ENCODE measurements around the gene MS4A15. TPM values are rescaled to one million over a fixed set of nuclear protein-coding genes. Genes with fewer than 3 reads are reported as not detected.
A peak's percentile ranks its signal among the peaks of the same experiment; 100 is the strongest.

MS4A15 gene
- total and polyA plus RNA-seq, 5 donors from 2014 or later, result not detected

DNA sequence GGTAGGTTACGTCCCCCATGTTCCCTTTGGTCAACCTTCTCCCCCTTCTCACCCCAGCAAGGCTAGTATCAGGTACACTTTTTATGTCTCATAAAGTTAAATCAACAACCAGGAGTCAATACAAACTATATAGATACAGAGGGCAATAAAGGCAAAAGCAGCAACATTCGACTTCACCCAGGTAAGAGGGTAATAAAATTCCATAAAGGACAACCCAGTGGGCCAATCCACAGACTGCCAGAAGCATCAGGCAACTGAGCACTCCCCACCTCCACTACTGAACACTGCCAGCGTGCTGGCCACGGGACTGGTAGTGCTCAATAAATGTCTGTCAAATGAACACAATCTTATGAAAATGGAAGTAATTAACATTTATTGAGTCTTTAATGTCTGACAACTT, 37.3 kb upstream of the MS4A15 start:
- Mint-ChIP-seq H3K27ac (peak overlapping the region in 1 of 3 donors; percentile 76), H3K4me3 (no peak overlapping the region), H3K9me3 (peaks cover 0 to 3% (median 0%) of the 10 kb centered on the region in 7 donors), H3K36me3 (no peaks in the 10 kb centered on the region), H3K4me1 (no peaks in the 10 kb centered on the region), H3K27me3 (peaks cover 8% of the 10 kb centered on the region)
- H3K4me3 ChIP-seq (ENCODE audit: low read depth, low read length), result no peak overlapping the region
- H3K27me3 ChIP-seq (ENCODE audit: control insufficient read depth, insufficient read depth, low read length), result peaks cover 6% of the 10 kb centered on the region
- no peaks in the 10 kb centered on the region for H3K4me1 ChIP-seq (ENCODE audit: control insufficient read depth, insufficient read depth, low read length, poor library complexity, severe bottlenecking)
- no peak for DNase-seq
- no peak overlapping the region for H3K27ac ChIP-seq (ENCODE audit: insufficient read depth, low read length, poor library complexity, severe bottlenecking)
- ATAC-seq (ENCODE audit: low read depth in 2 of 2), result no peak
- no peaks in the 10 kb centered on the region for H3K9me3 ChIP-seq (ENCODE audit: control insufficient read depth in 2 of 2, low read length in 2 of 2)
- H3K36me3 ChIP-seq (ENCODE audit: control insufficient read depth, insufficient read depth, low read length), result no peaks in the 10 kb centered on the region

DNA sequence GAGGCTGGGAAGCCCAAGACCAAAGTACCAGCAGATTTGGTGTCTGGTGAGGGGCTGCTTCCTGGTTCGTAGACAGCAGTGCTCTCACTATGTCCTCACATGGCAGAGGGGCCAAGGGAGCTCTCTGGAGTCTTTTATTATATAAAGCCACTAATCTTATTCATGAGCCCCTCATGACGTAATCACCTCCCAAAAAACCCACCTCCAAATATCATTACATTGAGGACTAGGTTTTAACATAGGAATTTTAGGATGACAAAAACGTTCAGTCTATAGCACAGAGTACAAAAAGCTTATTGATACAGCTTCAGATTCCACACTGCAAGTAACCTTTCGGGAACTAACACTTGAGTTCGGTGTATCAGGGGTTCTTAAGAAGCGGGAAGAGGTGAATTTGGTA, 36.2 kb upstream of the MS4A15 start:
- H3K4me1 Mint-ChIP-seq, result no peaks in the 10 kb centered on the region
- H3K4me3 ChIP-seq (ENCODE audit: low read depth, low read length), result no peak overlapping the region
- ATAC-seq (ENCODE audit: low read depth in 2 of 2) (no peak), DNase-seq (no peak)
- no peaks in the 10 kb centered on the region for H3K36me3 ChIP-seq (ENCODE audit: control insufficient read depth, insufficient read depth, low read length)
- H3K27ac ChIP-seq (ENCODE audit: insufficient read depth, low read length, poor library complexity, severe bottlenecking), result no peak overlapping the region
- H3K9me3 Mint-ChIP-seq, result peaks cover 0 to 3% (median 0%) of the 10 kb centered on the region in 7 donors
- H3K27me3 Mint-ChIP-seq, result peaks cover 6% of the 10 kb centered on the region
- no peak overlapping the region for H3K4me3 Mint-ChIP-seq
- peaks cover 6% of the 10 kb centered on the region for H3K27me3 ChIP-seq (ENCODE audit: control insufficient read depth, insufficient read depth, low read length)
- H3K9me3 ChIP-seq (ENCODE audit: control insufficient read depth in 2 of 2, low read length in 2 of 2), result no peaks in the 10 kb centered on the region
- no peak overlapping the region for H3K27ac Mint-ChIP-seq
- no peaks in the 10 kb centered on the region for H3K36me3 Mint-ChIP-seq
- no peaks in the 10 kb centered on the region for H3K4me1 ChIP-seq (ENCODE audit: control insufficient read depth, insufficient read depth, low read length, poor library complexity, severe bottlenecking)

DNA sequence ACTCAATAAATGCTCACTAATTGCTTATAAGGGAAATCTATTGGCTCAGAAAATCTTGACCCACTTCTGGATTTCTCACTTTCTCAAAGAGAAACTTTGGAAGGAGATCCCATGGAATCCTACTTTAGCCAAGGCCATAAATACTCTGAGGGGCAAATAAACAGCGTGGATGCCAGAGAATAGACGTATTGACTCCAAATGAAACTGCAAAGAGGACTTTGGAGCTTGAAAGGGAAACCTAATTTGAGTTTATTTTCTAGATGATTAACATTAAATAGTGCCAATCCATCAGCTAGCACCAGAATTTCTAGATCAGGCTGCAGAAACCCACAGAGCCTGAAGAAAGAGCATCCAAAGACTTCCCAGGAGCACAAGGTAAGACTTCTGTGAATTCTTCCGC, 32.2 kb upstream of the MS4A15 start, which contains the start of gene MS4A18:
TSS of gene MS4A18 (plus strand) at position 301 of the 400 bp plus-strand sequence.
- Mint-ChIP-seq H3K36me3 (no peaks in the 10 kb centered on the region), H3K9me3 (peaks cover 0 to 2% (median 0%) of the 10 kb centered on the region in 7 donors), H3K4me3 (no peak within 1 kb of the TSS), H3K4me1 (no peaks in the 10 kb centered on the region), H3K27me3 (peaks cover 2% of the 10 kb centered on the region), H3K27ac (no peak within 1 kb of the TSS)
- H3K9me3 ChIP-seq (ENCODE audit: control insufficient read depth in 2 of 2, low read length in 2 of 2), result no peaks in the 10 kb centered on the region
- H3K36me3 ChIP-seq (ENCODE audit: control insufficient read depth, insufficient read depth, low read length), result no peaks in the 10 kb centered on the region
- H3K27ac ChIP-seq (ENCODE audit: insufficient read depth, low read length, poor library complexity, severe bottlenecking), result no peak within 1 kb of the TSS
- H3K27me3 ChIP-seq (ENCODE audit: control insufficient read depth, insufficient read depth, low read length), result peaks cover 4% of the 10 kb centered on the region
- DNase-seq (no peak), ATAC-seq (ENCODE audit: low read depth in 2 of 2) (no peak)
- no peak within 1 kb of the TSS for H3K4me3 ChIP-seq (ENCODE audit: low read depth, low read length)
- no peaks in the 10 kb centered on the region for H3K4me1 ChIP-seq (ENCODE audit: control insufficient read depth, insufficient read depth, low read length, poor library complexity, severe bottlenecking)

DNA sequence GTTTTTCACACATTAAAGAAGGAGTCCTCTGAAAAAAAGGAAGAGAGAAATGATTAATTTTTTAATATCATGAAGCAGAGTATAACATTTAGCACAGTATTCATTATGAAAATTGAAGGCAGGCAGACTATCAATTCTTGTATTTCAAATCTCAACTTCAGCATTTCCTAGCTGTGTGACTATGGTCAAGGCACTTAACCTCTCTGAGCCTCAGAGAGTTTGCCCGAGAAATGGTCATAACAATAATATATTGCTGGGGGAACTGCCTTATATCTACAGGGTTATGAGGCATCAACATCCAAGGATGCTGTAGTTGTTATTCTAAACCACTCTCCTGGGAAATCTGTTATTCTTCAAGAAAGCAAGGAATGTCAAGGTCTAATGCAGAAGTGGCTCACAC, 31.1 kb upstream of the MS4A15 start:
- no peak for DNase-seq
- Mint-ChIP-seq H3K4me3 (no peak overlapping the region), H3K9me3 (peaks cover 0 to 2% (median 0%) of the 10 kb centered on the region in 7 donors), H3K27me3 (peaks cover 4% of the 10 kb centered on the region), H3K36me3 (no peaks in the 10 kb centered on the region), H3K27ac (no peak overlapping the region), H3K4me1 (no peaks in the 10 kb centered on the region)
- H3K4me3 ChIP-seq (ENCODE audit: low read depth, low read length), result no peak overlapping the region
- H3K27ac ChIP-seq (ENCODE audit: insufficient read depth, low read length, poor library complexity, severe bottlenecking), result no peak overlapping the region
- H3K36me3 ChIP-seq (ENCODE audit: control insufficient read depth, insufficient read depth, low read length), result no peaks in the 10 kb centered on the region
- no peak for ATAC-seq (ENCODE audit: low read depth in 2 of 2)
- no peaks in the 10 kb centered on the region for H3K4me1 ChIP-seq (ENCODE audit: control insufficient read depth, insufficient read depth, low read length, poor library complexity, severe bottlenecking)
- H3K9me3 ChIP-seq (ENCODE audit: control insufficient read depth in 2 of 2, low read length in 2 of 2), result no peaks in the 10 kb centered on the region
- H3K27me3 ChIP-seq (ENCODE audit: control insufficient read depth, insufficient read depth, low read length), result peaks cover 4% of the 10 kb centered on the region

DNA sequence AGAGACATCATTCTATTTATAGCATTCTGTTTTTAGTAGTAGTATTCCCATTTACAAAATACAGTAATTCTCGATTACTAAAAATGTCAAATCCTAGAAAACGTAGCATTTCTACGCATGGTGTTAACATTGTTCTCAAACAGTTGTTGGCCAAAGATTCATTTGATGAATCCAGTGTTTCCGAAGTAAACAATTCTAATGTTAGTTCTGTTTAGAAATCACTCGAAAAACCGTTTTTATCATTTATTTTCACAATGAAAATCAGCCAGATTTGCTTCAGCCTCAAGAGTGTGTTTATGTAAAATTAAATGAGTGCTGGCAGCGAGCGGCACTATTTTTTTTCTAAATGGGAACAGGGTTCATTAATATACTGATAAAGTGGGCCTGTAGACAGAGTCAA, 25.1 kb upstream of the MS4A15 start:
- no peak for DNase-seq
- Mint-ChIP-seq H3K27ac (no peak overlapping the region), H3K9me3 (peaks cover 0 to 2% (median 0%) of the 10 kb centered on the region in 7 donors), H3K27me3 (peaks cover 9% of the 10 kb centered on the region), H3K36me3 (no peaks in the 10 kb centered on the region), H3K4me3 (no peak overlapping the region), H3K4me1 (no peaks in the 10 kb centered on the region)
- Histone ChIP-seq H3K4me1 (ENCODE audit: control insufficient read depth, insufficient read depth, low read length, poor library complexity, severe bottlenecking) (no peaks in the 10 kb centered on the region), H3K36me3 (ENCODE audit: control insufficient read depth, insufficient read depth, low read length) (no peaks in the 10 kb centered on the region), H3K27ac (ENCODE audit: insufficient read depth, low read length, poor library complexity, severe bottlenecking) (no peak overlapping the region), H3K9me3 (ENCODE audit: control insufficient read depth in 2 of 2, low read length in 2 of 2) (no peaks in the 10 kb centered on the region), H3K27me3 (ENCODE audit: control insufficient read depth, insufficient read depth, low read length) (peaks cover 4% of the 10 kb centered on the region), H3K4me3 (ENCODE audit: low read depth, low read length) (no peak overlapping the region)
- ATAC-seq (ENCODE audit: low read depth in 2 of 2), result no peak

DNA sequence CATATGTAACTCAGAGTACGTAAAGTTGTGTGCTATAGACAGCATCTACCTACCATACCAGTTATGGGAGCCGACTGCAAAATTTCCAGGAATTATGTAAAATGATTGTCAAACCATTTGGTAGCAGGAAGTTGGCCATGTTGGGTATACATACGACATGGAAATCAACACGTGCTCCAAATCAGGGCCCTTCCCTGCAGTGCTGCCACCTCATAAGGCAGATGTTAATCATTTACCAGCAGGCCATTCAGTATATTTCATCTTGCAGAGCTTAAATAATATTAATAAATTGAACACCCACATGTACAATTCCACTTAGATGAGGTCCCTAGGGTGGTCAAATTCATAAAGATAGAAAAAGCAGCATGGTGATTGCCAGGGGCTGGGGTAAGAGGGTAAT, 22.4 kb upstream of the MS4A15 start:
- Histone ChIP-seq H3K36me3 (ENCODE audit: control insufficient read depth, insufficient read depth, low read length) (no peaks in the 10 kb centered on the region), H3K27ac (ENCODE audit: insufficient read depth, low read length, poor library complexity, severe bottlenecking) (no peak overlapping the region), H3K4me1 (ENCODE audit: control insufficient read depth, insufficient read depth, low read length, poor library complexity, severe bottlenecking) (no peaks in the 10 kb centered on the region), H3K4me3 (ENCODE audit: low read depth, low read length) (no peak overlapping the region), H3K27me3 (ENCODE audit: control insufficient read depth, insufficient read depth, low read length) (no peaks in the 10 kb centered on the region), H3K9me3 (ENCODE audit: control insufficient read depth in 2 of 2, low read length in 2 of 2) (no peaks in the 10 kb centered on the region)
- no peaks in the 10 kb centered on the region for H3K4me1 Mint-ChIP-seq
- H3K36me3 Mint-ChIP-seq, result no peaks in the 10 kb centered on the region
- H3K27me3 Mint-ChIP-seq, result peaks cover 16% of the 10 kb centered on the region
- peaks cover 0 to 2% (median 0%) of the 10 kb centered on the region in 7 donors for H3K9me3 Mint-ChIP-seq
- DNase-seq (no peak), ATAC-seq (ENCODE audit: low read depth in 2 of 2) (no peak)
- no peak overlapping the region for H3K4me3 Mint-ChIP-seq
- H3K27ac Mint-ChIP-seq, result no peak overlapping the region

DNA sequence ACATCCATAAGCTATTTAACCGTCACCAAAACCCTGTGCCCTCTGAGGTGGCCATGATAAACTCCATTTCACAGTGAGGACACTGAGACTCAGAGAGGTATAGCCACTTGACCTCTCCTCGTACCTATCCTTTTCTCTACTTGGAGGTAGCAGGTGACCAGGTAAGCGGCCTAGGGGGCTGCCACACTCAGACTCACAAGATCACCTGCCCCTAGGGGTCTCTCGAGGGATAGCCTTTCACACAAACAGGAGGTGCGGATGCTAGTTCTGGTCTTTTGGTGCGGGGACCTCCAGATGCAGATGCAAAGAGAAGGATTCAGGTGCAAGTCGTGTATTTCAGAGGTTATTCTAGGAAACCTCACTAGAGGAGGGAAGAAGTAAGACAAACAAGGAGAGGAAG, 17.6 kb upstream of the MS4A15 start:
- Mint-ChIP-seq H3K4me1 (no peaks in the 10 kb centered on the region), H3K9me3 (peaks cover 0 to 3% (median 0%) of the 10 kb centered on the region in 7 donors), H3K27me3 (peaks cover 7% of the 10 kb centered on the region), H3K27ac (no peak overlapping the region), H3K36me3 (no peaks in the 10 kb centered on the region), H3K4me3 (no peak overlapping the region)
- no peaks in the 10 kb centered on the region for H3K36me3 ChIP-seq (ENCODE audit: control insufficient read depth, insufficient read depth, low read length)
- no peak overlapping the region for H3K27ac ChIP-seq (ENCODE audit: insufficient read depth, low read length, poor library complexity, severe bottlenecking)
- H3K9me3 ChIP-seq (ENCODE audit: control insufficient read depth in 2 of 2, low read length in 2 of 2), result no peaks in the 10 kb centered on the region
- DNase-seq (no peak), ATAC-seq (ENCODE audit: low read depth in 2 of 2) (no peak)
- H3K4me1 ChIP-seq (ENCODE audit: control insufficient read depth, insufficient read depth, low read length, poor library complexity, severe bottlenecking), result no peaks in the 10 kb centered on the region
- H3K4me3 ChIP-seq (ENCODE audit: low read depth, low read length), result no peak overlapping the region
- no peaks in the 10 kb centered on the region for H3K27me3 ChIP-seq (ENCODE audit: control insufficient read depth, insufficient read depth, low read length)

DNA sequence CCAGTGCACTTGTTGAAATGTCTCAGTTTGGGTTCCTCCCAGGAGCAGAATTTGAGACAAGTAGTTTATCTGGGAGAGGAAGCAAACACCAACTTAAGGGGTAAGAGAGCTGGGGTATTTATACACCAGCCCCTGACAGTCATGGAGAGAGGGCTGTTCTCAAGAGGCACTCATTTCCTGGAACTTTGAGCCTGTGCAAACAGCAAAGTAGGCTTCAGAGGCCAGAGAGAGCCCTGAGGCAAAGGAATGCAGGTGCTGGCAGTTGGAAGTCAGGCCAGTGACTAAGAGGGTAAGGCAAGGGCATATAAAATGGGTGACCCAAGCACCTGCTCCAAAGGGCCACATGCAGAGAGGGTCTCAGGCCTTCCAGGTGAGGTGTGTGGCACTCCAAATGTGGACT, 16.1 kb upstream of the MS4A15 start:
- no peak for ATAC-seq (ENCODE audit: low read depth in 2 of 2)
- Histone ChIP-seq H3K27ac (ENCODE audit: insufficient read depth, low read length, poor library complexity, severe bottlenecking) (no peak overlapping the region), H3K4me1 (ENCODE audit: control insufficient read depth, insufficient read depth, low read length, poor library complexity, severe bottlenecking) (no peaks in the 10 kb centered on the region), H3K4me3 (ENCODE audit: low read depth, low read length) (no peak overlapping the region), H3K36me3 (ENCODE audit: control insufficient read depth, insufficient read depth, low read length) (no peaks in the 10 kb centered on the region), H3K27me3 (ENCODE audit: control insufficient read depth, insufficient read depth, low read length) (no peaks in the 10 kb centered on the region), H3K9me3 (ENCODE audit: control insufficient read depth in 2 of 2, low read length in 2 of 2) (no peaks in the 10 kb centered on the region)
- Mint-ChIP-seq H3K27ac (no peak overlapping the region), H3K9me3 (peaks cover 0 to 4% (median 2%) of the 10 kb centered on the region in 7 donors), H3K4me3 (no peak overlapping the region), H3K4me1 (no peaks in the 10 kb centered on the region), H3K36me3 (no peaks in the 10 kb centered on the region), H3K27me3 (peaks cover 7% of the 10 kb centered on the region)
- no peak for DNase-seq
